T-helper 1 cell treated with Interleukin-12 subunit alpha and Interleukin-12 subunit beta and Interleukin-4 antibody, amounts not matched to agents 30 ng/mL and 1 ng/mL, for 36 hours (primary cell): ENCODE measurements around the gene CYP4X1. TPM values are rescaled to one million over a fixed set of nuclear protein-coding genes. Genes with fewer than 3 reads are reported as not detected.
"Not testable (repeated sequence)": the region's sequence is repeated elsewhere in the genome, so short reads cannot be mapped to it uniquely, and the experiment has no call there.

ENCODE experiments used
- intact Hi-C: fragments of 100-400 bp; cut with micrococcal nuclease; formaldehyde crosslinking; loops from one replicate; pipeline ENCODE4 v1.15.1; 2024
- total RNA-seq: library from RNA; stranded (reverse); gene quantifications from 2 replicates; pipeline ENCODE4 v1.2.3, GENCODE V29; 2022

CYP4X1 gene, protein sequence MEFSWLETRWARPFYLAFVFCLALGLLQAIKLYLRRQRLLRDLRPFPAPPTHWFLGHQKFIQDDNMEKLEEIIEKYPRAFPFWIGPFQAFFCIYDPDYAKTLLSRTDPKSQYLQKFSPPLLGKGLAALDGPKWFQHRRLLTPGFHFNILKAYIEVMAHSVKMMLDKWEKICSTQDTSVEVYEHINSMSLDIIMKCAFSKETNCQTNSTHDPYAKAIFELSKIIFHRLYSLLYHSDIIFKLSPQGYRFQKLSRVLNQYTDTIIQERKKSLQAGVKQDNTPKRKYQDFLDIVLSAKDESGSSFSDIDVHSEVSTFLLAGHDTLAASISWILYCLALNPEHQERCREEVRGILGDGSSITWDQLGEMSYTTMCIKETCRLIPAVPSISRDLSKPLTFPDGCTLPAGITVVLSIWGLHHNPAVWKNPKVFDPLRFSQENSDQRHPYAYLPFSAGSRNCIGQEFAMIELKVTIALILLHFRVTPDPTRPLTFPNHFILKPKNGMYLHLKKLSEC
- not detected in 2 replicates for total RNA-seq

GRCh38 chr1:47023268-47024140 lies at the start of gene CYP4X1:
CYP4X1 (plus strand) TSS chr1:47023669; CDS start chr1:47023818, 149 bp downstream.
- intact Hi-C loops, result no loop called here

DNA sequence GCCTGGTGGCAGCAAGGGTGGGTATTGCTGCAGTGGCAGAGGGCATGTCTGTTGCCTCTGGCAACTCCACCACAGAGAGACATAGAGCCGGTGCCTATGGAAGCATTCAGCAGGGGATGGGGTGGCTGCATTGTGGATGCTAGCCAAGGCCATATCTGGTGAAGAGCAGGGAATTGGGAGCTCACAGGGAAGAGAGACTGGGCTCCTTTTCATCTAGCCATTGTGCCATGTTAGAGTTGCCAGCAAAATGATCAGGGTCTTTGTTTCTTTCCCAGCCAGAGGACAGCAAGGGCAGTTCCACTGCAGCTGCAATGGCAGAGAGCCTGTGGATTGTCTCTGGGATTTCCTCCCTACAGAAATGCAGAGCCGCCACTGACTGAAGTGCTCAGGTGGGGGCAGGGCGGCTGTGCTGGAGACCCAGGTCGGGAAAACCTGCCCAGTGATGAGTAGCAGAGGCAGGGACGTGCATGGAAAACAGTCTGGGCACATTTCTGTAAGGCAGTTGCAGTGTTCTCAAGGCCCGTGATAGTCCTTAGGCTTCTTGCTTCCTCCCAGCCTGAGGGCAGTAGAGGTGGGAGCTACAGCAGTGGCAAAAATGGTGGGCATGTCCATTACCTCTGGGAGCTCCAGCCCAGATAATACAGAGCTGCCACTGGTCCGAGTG lies 40.2 kb upstream of the CYP4X1 start:
- intact Hi-C loops, result no loop called here

DNA sequence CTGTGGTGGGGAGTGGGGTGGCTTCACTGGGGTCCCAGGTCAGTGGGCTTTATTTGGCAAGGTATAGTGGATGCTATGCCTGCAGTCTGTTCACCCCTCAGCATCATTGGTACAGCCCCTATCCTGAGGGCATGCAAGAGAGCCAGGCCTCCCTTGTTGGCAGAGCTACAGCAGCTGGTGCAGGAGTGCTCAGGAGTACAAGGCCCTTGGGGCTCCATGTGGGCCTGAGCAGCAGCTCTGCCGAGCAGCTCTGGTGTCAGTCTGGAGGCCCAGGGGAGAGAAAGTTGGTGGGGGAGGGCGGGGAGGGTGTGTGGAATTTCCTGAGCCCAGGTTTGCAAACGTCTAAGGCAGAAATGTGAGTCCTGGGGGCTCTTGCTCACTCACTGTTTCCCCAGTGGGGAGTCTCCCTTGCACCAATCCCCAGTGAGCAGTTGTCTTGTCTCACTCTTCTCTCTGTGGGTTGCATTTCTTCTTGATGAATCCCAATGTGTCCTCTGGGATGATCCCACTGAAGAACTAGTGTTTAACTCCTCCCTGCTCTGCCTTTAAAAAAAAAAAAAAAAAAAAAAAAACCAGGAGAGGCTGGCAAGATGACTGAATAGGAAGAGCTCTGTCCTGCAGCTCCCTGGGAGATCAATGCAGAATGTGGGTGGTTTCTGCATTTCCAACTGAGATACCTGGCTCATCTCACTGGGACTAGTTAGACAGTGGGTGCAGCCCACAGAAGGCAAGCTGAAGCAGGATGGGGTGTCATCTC lies 39.5 kb upstream of the CYP4X1 start:
- intact Hi-C loops, result no loop called here

DNA sequence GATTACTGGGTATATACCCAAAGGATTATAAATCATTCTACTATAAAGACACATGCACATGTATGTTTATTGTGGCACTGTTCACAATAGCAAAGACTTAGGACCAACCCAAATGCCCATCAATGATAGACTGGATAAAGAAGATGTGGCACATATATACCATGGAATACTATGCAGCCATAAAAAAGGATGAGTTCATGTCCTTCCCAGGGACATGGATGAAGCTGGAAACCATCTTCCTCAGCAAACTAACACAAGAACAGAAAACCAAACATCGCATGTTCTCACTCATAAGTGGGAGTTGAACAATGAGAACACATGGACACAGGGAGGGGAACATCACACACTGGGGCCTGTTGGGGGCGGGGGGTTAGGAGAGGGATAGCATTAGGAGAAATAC lies 32.9 kb upstream of the CYP4X1 start:
- intact Hi-C loops, result loop anchor here (2.0 kb wide), 1 partner anchor 112 kb away; no protein-coding TSS in a partner anchor

- intact Hi-C loops, result loop anchor here (1.0 to 2.0 kb wide), 2 partner anchors 56 to 113 kb away; no protein-coding TSS in a partner anchor
Observed at GRCh38 chr1:46991083-46991923, 32.2 kb upstream of the CYP4X1 start.

- intact Hi-C loops, result no loop called here
Observed at GRCh38 chr1:46996659-46997281, 26.7 kb upstream of the CYP4X1 start.

GRCh38 chr1:47002211-47002610 lies 21.3 kb upstream of the CYP4X1 start:
- intact Hi-C loops, result no loop called here

DNA sequence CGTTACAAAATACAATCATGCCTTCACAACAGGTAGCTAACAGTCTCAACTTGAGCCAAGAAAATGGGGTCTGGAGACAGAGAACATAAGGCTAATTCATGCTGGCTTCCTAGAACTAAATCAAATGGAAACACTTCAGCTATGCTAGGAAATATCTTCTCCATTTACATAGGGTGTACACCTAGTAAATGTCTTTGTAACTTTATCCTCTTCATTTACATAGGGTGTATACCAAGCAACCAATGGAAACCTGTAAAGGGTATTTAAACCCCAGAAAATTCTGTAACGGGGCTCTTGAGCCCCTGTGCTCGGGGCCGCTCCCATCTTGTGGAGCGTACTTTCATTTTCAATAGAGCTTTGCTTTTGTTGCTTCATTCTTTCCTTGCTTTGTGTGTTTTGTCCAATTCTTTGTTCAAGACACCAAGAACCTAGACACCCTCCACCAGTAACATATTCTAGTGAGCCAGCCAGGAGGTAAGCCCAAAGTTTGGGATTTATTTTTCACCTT lies 19.5 kb upstream of the CYP4X1 start:
- intact Hi-C loops, result no loop called here

DNA sequence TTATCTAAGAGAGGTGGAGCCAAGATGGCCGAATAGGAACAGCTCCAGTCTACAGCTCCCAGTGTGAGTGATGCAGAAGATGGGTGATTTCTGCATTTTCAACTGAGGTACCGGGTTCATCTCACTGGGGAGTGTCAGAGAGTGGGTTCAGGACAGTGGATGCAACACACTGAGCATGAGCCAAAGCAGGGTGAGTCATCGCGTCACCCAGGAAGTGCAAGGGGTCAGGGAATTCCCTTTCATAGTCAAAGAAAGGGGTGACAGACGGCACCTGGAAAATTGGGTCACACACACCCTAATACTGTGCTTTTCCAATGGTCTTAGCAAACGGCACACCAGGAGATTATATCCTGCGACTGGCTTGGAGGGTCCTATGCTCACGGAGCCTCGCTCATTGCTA lies 17.0 kb upstream of the CYP4X1 start:
- intact Hi-C loops, result not testable (repeated sequence)

DNA sequence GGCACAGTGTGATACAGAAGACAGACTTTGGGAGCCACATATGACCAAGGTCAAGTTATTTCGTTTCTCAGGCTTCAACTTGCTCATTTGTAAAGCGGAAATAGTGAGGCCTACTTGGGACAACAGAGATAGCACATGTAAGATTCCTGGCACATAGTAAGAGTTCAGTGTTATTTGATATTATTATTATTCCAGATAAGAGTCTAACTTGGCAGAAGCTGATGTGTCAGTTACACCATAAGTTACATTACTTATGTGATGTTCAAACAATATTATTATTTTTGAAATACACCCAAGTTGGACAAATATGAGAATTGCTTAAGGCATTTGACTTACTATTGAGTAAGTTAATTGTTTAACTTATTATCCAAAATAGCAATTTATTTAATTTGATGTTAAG lies 10.2 kb upstream of the CYP4X1 start:
- intact Hi-C loops, result no loop called here

- intact Hi-C loops, result no loop called here
Observed at GRCh38 chr1:47021070-47021469, 2.4 kb upstream of the CYP4X1 start.

DNA sequence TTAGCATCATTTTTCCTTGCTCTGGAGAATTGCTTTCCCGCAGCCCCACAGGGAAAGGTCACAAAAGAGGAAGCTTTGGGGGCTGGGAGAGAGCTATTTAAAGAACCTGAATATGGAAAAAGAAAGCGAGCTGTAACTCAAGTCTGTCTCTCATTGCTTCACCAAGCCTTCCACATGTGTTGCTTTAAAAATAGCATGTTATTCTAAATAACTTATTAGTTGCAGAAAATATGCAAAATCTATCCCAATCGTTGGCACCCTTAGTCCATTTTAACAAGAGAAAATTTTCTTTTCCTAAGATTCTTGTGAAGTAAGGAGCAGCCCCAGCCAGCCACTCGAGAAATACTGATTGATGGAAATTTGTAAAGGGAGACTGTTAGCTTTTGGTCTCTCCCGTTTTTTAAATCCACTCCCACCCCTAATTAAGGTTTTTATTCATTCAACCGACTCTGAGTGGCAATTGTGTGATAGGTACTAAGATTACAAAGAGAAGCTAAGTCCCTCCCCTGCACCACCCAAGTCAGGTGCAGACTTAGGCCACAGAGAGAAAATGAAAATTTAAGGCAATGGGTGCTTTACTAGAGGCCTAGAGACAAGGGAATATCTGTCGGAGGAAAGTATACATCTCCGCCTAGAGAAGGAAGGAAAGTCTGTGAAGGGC lies 802 bp downstream of the CYP4X1 start:
- intact Hi-C loops, result no loop called here

GRCh38 chr1:47030170-47030805 lies 6.8 kb downstream of the CYP4X1 start:
- intact Hi-C loops, result no loop called here

- intact Hi-C loops, result no loop called here
Observed at GRCh38 chr1:47031059-47031458, 7.6 kb downstream of the CYP4X1 start.

DNA sequence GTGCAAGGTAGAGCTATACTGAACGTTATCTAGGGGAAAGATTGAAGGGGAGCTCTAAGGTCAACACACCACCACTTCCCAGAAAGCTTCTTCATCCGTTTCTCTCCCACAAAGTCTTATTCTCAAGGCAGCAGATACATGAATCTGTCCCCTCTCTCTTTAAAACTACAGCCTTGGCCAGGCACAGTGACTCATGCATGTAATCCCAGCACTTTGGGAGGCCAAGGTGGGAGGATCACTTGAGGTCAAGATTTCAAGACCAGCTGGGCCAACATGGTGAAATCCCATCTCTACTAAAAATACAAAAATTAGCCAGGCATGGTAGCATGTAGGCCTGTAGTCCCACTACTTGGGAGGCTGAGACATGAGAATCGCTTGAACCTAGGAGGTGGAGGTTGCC lies 8.1 kb downstream of the CYP4X1 start:
- intact Hi-C loops, result no loop called here

DNA sequence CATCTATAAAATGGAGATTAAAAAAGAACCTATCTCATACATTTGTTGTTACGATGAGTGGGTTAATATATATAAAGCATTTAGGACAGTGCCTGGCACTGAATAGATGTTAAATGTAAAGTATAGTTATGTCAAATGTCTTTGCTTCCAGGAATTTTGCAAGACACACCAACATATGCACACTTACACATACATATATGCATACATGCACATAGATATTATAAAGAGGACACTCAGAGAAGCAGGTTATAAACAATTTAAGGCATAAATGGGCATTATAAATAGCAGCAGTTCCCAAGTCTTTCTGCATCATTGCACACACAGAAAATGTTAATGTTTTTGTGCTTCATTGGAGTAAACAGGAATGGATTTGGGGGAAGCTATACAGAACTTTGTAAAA lies 13.3 kb downstream of the CYP4X1 start:
- intact Hi-C loops, result no loop called here

GRCh38 chr1:47059376-47059775 lies 35.9 kb downstream of the CYP4X1 start:
- intact Hi-C loops, result no loop called here

- intact Hi-C loops, result no loop called here
Observed at GRCh38 chr1:47067097-47067594, 43.7 kb downstream of the CYP4X1 start, which contains the start of gene CYP4Z1. CYP4Z1 (plus strand) TSS chr1:47067231; CDS start chr1:47067491, 260 bp downstream.
